T-helper 2 cell treated with Interferon-gamma antibody and Interleukin-4, amounts not matched to agents 5 μg/mL and 100 μg/mL, for 36 hours (primary cell): ENCODE measurements around the gene JPH2.

Source experiments
- DNase-seq: peaks from one replicate; pipeline ENCODE4 v3.0.0; 2021; ENCODE audit warnings: low spot score
- H3K27ac Mint-ChIP-seq: one replicate; pipeline ENCODE4 v1.8.0; 2021; ENCODE audit warnings: mild to moderate bottlenecking, mixed read lengths
- H3K27me3 Mint-ChIP-seq: one replicate; pipeline ENCODE4 v1.8.0; 2021; ENCODE audit warnings: low read depth, mixed read lengths
- H3K36me3 Mint-ChIP-seq: one replicate; pipeline ENCODE4 v1.8.0; 2021; ENCODE audit warnings: low read depth, mixed read lengths
- H3K4me1 Mint-ChIP-seq: one replicate; pipeline ENCODE4 v1.8.0; 2021; ENCODE audit warnings: low read depth, mixed read lengths
- H3K4me3 Mint-ChIP-seq: one replicate; pipeline ENCODE4 v1.8.0; 2022; ENCODE audit warnings: mild to moderate bottlenecking, moderate library complexity, mixed read lengths
- H3K9me3 Mint-ChIP-seq: one replicate; pipeline ENCODE4 v1.8.0; 2021; ENCODE audit warnings: mixed read lengths

Gene JPH2

GRCh38 chr20:44093249-44093582, 93.8 kb downstream of the JPH2 start:
- no peak for DNase-seq
- Mint-ChIP-seq H3K36me3 (no peaks in the 10 kb centered on the region), H3K27me3 (peaks cover 6% of the 10 kb centered on the region), H3K9me3 (no peaks in the 10 kb centered on the region), H3K27ac (no peak overlapping the region), H3K4me3 (no peak overlapping the region), H3K4me1 (peaks cover 2% of the 10 kb centered on the region)

- no peak overlapping the region for H3K27ac Mint-ChIP-seq
- H3K27me3 Mint-ChIP-seq = peaks cover 6% of the 10 kb centered on the region
- DNase-seq = no peak
- H3K36me3 Mint-ChIP-seq = no peaks in the 10 kb centered on the region
- peaks cover 2% of the 10 kb centered on the region for H3K4me1 Mint-ChIP-seq
- H3K4me3 Mint-ChIP-seq = no peak overlapping the region
- no peaks in the 10 kb centered on the region for H3K9me3 Mint-ChIP-seq
Measured at GRCh38 chr20:44092551-44093248, 94.3 kb downstream of the JPH2 start.

- Mint-ChIP-seq H3K9me3 (no peaks in the 10 kb centered on the region), H3K4me1 (peaks cover 2% of the 10 kb centered on the region), H3K4me3 (no peak overlapping the region), H3K27me3 (peaks cover 9% of the 10 kb centered on the region), H3K36me3 (no peaks in the 10 kb centered on the region), H3K27ac (no peak overlapping the region)
- DNase-seq = no peak
Measured at GRCh38 chr20:44091026-44091425, 96.0 kb downstream of the JPH2 start.

GRCh38 chr20:44089987-44090674, 96.9 kb downstream of the JPH2 start:
- Mint-ChIP-seq H3K4me3 (no peak overlapping the region), H3K4me1 (peaks cover 2% of the 10 kb centered on the region), H3K27ac (no peak overlapping the region), H3K36me3 (no peaks in the 10 kb centered on the region), H3K27me3 (peaks cover 6% of the 10 kb centered on the region), H3K9me3 (no peaks in the 10 kb centered on the region)
- DNase-seq = no peak

GRCh38 chr20:44087857-44088120, 99.2 kb downstream of the JPH2 start:
- H3K4me1 Mint-ChIP-seq = peaks cover under 1% of the 10 kb centered on the region
- H3K36me3 Mint-ChIP-seq = no peaks in the 10 kb centered on the region
- DNase-seq = no peak
- no peak overlapping the region for H3K4me3 Mint-ChIP-seq
- peaks cover 6% of the 10 kb centered on the region for H3K27me3 Mint-ChIP-seq
- no peak overlapping the region for H3K27ac Mint-ChIP-seq
- H3K9me3 Mint-ChIP-seq = no peaks in the 10 kb centered on the region

- H3K9me3 Mint-ChIP-seq = no peaks in the 10 kb centered on the region
- no peak overlapping the region for H3K27ac Mint-ChIP-seq
- no peaks in the 10 kb centered on the region for H3K36me3 Mint-ChIP-seq
- DNase-seq = no peak
- H3K4me1 Mint-ChIP-seq = no peaks in the 10 kb centered on the region
- no peak overlapping the region for H3K4me3 Mint-ChIP-seq
- peaks cover 6% of the 10 kb centered on the region for H3K27me3 Mint-ChIP-seq
Measured at GRCh38 chr20:44087051-44087856, 99.7 kb downstream of the JPH2 start.

GRCh38 chr20:44085616-44086434, 101.2 kb downstream of the JPH2 start:
- no peaks in the 10 kb centered on the region for H3K36me3 Mint-ChIP-seq
- H3K4me3 Mint-ChIP-seq = no peak overlapping the region
- peaks cover 1% of the 10 kb centered on the region for H3K4me1 Mint-ChIP-seq
- H3K27ac Mint-ChIP-seq = no peak overlapping the region
- H3K9me3 Mint-ChIP-seq = no peaks in the 10 kb centered on the region
- no peak for DNase-seq
- H3K27me3 Mint-ChIP-seq = peaks cover 3% of the 10 kb centered on the region

GRCh38 chr20:44084891-44085290, 102.1 kb downstream of the JPH2 start:
- Mint-ChIP-seq H3K27ac (no peak overlapping the region), H3K4me1 (peaks cover 11% of the 10 kb centered on the region), H3K36me3 (no peaks in the 10 kb centered on the region), H3K9me3 (no peaks in the 10 kb centered on the region), H3K27me3 (peaks cover 3% of the 10 kb centered on the region), H3K4me3 (no peak overlapping the region)
- DNase-seq = no peak

GRCh38 chr20:44084439-44084838, 102.5 kb downstream of the JPH2 start:
- Mint-ChIP-seq H3K36me3 (no peaks in the 10 kb centered on the region), H3K4me3 (no peak overlapping the region), H3K27me3 (peaks cover 3% of the 10 kb centered on the region), H3K27ac (no peak overlapping the region), H3K4me1 (peaks cover 15% of the 10 kb centered on the region), H3K9me3 (no peaks in the 10 kb centered on the region)
- no peak for DNase-seq

- no peaks in the 10 kb centered on the region for H3K36me3 Mint-ChIP-seq
- no peak overlapping the region for H3K4me3 Mint-ChIP-seq
- H3K9me3 Mint-ChIP-seq = no peaks in the 10 kb centered on the region
- peaks cover 3% of the 10 kb centered on the region for H3K27me3 Mint-ChIP-seq
- peaks cover 24% of the 10 kb centered on the region for H3K4me1 Mint-ChIP-seq
- DNase-seq = no peak
- H3K27ac Mint-ChIP-seq = no peak overlapping the region
Measured at GRCh38 chr20:44083220-44083933, 103.6 kb downstream of the JPH2 start.

- Mint-ChIP-seq H3K27me3 (peaks cover under 1% of the 10 kb centered on the region), H3K4me1 (peaks cover 28% of the 10 kb centered on the region), H3K36me3 (no peaks in the 10 kb centered on the region), H3K27ac (no peak overlapping the region), H3K9me3 (no peaks in the 10 kb centered on the region), H3K4me3 (no peak overlapping the region)
- DNase-seq = no peak
Measured at GRCh38 chr20:44081888-44082287, 105.1 kb downstream of the JPH2 start.

GRCh38 chr20:44081476-44081875, 105.5 kb downstream of the JPH2 start:
- Mint-ChIP-seq H3K4me3 (no peak overlapping the region), H3K27ac (no peak overlapping the region), H3K9me3 (no peaks in the 10 kb centered on the region), H3K36me3 (no peaks in the 10 kb centered on the region), H3K27me3 (no peaks in the 10 kb centered on the region), H3K4me1 (peaks cover 28% of the 10 kb centered on the region)
- no peak for DNase-seq

- DNase-seq = peak; percentile 64
- Mint-ChIP-seq H3K27ac (no peak overlapping the region), H3K27me3 (no peaks in the 10 kb centered on the region), H3K4me3 (no peak overlapping the region), H3K36me3 (no peaks in the 10 kb centered on the region), H3K4me1 (peaks cover 28% of the 10 kb centered on the region), H3K9me3 (no peaks in the 10 kb centered on the region)
Measured at GRCh38 chr20:44080646-44081267, 106.2 kb downstream of the JPH2 start.
